MM.1S (cell line): ENCODE measurements around the gene SPINK9.
"Not testable (repeated sequence)": the region's sequence is repeated elsewhere in the genome, so short reads cannot be mapped to it uniquely, and the experiment has no call there.

Experiments
- DNase-seq: peaks from one replicate; pipeline ENCODE4 v3.0.0-alpha.2; 2015
- H2AFZ ChIP-seq: fragments of 300-600 bp; sonication (generic); 2 replicates; pipeline ENCODE4 v1.6.0; 2016; ENCODE audit warnings: antibody characterized with exemption, low read length
- H3F3A ChIP-seq: fragments of 300-600 bp; sonication (generic); 2 replicates; pipeline ENCODE4 v1.6.1; 2016; ENCODE audit warnings: mild to moderate bottlenecking, antibody characterized with exemption, low read length, moderate library complexity, mixed read lengths; ENCODE audit not compliant: insufficient read depth
- H3K27ac ChIP-seq: fragments of 300-600 bp; sonication (generic); 2 replicates; pipeline ENCODE4 v1.5.1; 2016; ENCODE audit warnings: mild to moderate bottlenecking, low read length
- H3K27me3 ChIP-seq: fragments of 300-600 bp; sonication (generic); replicated peaks from 2 replicates; pipeline ENCODE4 v1.6.0; 2016; ENCODE audit warnings: low read length; ENCODE audit not compliant: insufficient read depth
- H3K36me3 ChIP-seq: fragments of 300-600 bp; sonication (generic); replicated peaks from 2 replicates; pipeline ENCODE4 v1.6.1; 2016; ENCODE audit warnings: mild to moderate bottlenecking, low read length, mixed read lengths; ENCODE audit not compliant: insufficient read depth
- H3K4me1 ChIP-seq: fragments of 300-600 bp; sonication (generic); 2 replicates; pipeline ENCODE4 v1.6.1; 2016; ENCODE audit warnings: low read length, mixed read lengths
- H3K4me2 ChIP-seq: fragments of 300-600 bp; sonication (generic); 2 replicates; pipeline ENCODE4 v1.6.0; 2016; ENCODE audit warnings: low read depth, low read length
- H3K4me3 ChIP-seq: fragments of 300-600 bp; sonication (generic); 2 replicates; pipeline ENCODE4 v1.5.1; 2016; ENCODE audit warnings: low read length, mixed read lengths
- H3K79me2 ChIP-seq: fragments of 300-600 bp; sonication (generic); 2 replicates; pipeline ENCODE4 v1.6.1; 2016; ENCODE audit warnings: mixed run types, low read length, mixed read lengths
- H3K9ac ChIP-seq: fragments of 300-600 bp; sonication (generic); 2 replicates; pipeline ENCODE4 v1.6.1; 2016; ENCODE audit warnings: low read length, mixed read lengths
- H3K9me2 ChIP-seq: fragments of 300-600 bp; sonication (generic); replicated peaks from 2 replicates; pipeline ENCODE4 v1.6.1; 2016; ENCODE audit warnings: mild to moderate bottlenecking, low read length, mixed read lengths; ENCODE audit not compliant: insufficient read depth
- H3K9me3 ChIP-seq: fragments of 300-600 bp; sonication (generic); replicated peaks from 2 replicates; pipeline ENCODE4 v1.6.1; 2016; ENCODE audit warnings: mild to moderate bottlenecking, low read length, mixed read lengths; ENCODE audit not compliant: insufficient read depth
- H4K20me1 ChIP-seq: fragments of 300-600 bp; sonication (generic); 2 replicates; pipeline ENCODE4 v1.6.1; 2016; ENCODE audit warnings: mild to moderate bottlenecking, low read length, moderate library complexity, mixed read lengths; ENCODE audit not compliant: insufficient read depth
- EZH2 ChIP-seq: fragments of 300-600 bp; sonication (generic); optimal IDR thresholded peaks from 2 replicates; pipeline ENCODE3; 2017; ENCODE audit warnings: low read depth, mild to moderate bottlenecking, antibody characterized with exemption, low read length, mixed read lengths
- EZH2phosphoT487 ChIP-seq: fragments of 300-600 bp; sonication (generic); IDR thresholded peaks from 2 replicates; pipeline ENCODE4 v1.6.1; 2018; ENCODE audit warnings: antibody characterized with exemption, low read length
- TF ChIP-seq, protein P1 (sequence below): fragments of 300-600 bp; sonication (generic); IDR thresholded peaks from 2 replicates; pipeline ENCODE4 v1.5.1; 2016; ENCODE audit warnings: antibody characterized with exemption, low read length, mixed read lengths

SPINK9 gene

DNA sequence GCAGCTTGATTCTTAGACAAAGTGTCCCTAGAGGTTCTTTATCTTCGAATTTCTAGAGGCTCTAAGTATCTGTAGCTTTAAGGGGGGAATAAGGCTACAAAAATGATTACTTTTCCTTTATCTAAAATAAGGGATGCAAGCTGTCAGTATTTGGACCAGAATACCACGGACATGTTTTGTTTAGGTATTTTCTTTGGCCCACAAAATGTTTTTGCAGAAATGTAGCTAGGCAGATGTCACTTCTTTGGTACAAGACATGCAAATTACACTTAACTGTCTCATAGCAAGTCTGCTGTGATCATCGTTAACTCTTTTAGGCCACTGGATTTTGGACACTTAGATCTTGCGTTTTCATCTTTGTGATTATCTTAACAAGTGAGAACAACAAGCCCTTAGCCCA is 20.6 kb upstream of the SPINK9 start:
- no peaks in the 10 kb centered on the region for H3K27me3 ChIP-seq
- H4K20me1 ChIP-seq, result no peaks in the 10 kb centered on the region
- H3K4me1 ChIP-seq, result no peaks in the 10 kb centered on the region
- H3K79me2 ChIP-seq, result no peaks in the 10 kb centered on the region
- H3K36me3 ChIP-seq, result no peaks in the 10 kb centered on the region
- H2AFZ ChIP-seq, result no peak overlapping the region
- no peak overlapping the region for H3K9ac ChIP-seq
- no peaks in the 10 kb centered on the region for H3K9me3 ChIP-seq
- H3F3A ChIP-seq, result no peaks in the 10 kb centered on the region
- H3K4me2 ChIP-seq, result no peak overlapping the region
- H3K9me2 ChIP-seq, result no peaks in the 10 kb centered on the region
- no peak overlapping the region for H3K27ac ChIP-seq
- DNase-seq, result no peak
- no peak overlapping the region for H3K4me3 ChIP-seq
- TF ChIP-seq, protein P1, sequence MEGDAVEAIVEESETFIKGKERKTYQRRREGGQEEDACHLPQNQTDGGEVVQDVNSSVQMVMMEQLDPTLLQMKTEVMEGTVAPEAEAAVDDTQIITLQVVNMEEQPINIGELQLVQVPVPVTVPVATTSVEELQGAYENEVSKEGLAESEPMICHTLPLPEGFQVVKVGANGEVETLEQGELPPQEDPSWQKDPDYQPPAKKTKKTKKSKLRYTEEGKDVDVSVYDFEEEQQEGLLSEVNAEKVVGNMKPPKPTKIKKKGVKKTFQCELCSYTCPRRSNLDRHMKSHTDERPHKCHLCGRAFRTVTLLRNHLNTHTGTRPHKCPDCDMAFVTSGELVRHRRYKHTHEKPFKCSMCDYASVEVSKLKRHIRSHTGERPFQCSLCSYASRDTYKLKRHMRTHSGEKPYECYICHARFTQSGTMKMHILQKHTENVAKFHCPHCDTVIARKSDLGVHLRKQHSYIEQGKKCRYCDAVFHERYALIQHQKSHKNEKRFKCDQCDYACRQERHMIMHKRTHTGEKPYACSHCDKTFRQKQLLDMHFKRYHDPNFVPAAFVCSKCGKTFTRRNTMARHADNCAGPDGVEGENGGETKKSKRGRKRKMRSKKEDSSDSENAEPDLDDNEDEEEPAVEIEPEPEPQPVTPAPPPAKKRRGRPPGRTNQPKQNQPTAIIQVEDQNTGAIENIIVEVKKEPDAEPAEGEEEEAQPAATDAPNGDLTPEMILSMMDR, result no peak

DNA sequence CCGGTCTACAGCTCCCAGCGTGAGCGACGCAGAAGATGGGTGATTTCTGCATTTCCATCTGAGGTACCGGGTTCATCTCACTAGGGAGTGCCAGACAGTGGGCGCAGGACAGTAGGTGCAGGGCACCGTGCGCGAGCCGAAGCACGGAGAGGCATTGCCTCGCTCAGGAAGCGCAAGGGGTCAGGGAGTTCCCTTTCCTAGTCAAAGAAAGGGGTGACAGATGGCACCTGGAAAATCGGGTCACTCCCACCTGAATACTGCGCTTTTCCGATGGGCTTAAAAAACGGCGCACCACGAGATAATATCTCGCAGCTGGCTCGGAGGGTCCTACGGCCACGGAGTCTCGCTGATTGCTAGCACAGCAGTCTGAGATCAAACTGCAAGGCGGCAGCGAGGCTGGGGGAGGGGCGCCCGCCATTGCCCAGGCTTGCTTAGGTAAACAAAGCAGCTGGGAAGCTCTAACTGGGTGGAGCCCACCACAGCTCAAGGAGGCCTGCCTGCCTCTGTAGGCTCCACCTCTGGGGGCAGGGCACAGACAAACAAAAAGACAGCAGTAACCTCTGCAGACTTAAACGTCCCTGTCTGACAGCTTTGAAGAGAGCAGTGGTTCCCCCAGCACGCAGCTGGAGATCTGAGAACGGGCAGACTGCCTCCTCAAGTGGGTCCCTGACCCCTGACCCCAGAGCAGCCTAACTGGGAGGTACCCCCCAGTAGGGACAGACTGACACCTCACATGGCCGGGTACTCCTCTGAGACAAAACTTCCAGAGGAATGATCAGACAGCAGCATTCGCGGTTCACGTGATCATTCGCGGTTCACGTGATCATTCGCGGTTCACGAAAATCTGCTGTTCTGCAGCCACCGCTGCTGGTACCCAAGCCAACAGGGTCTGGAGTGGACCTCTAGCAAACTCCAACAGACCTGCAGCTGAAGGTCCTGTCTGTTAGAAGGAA is 15.1 kb upstream of the SPINK9 start:
- DNase-seq, result not testable (repeated sequence)

DNA sequence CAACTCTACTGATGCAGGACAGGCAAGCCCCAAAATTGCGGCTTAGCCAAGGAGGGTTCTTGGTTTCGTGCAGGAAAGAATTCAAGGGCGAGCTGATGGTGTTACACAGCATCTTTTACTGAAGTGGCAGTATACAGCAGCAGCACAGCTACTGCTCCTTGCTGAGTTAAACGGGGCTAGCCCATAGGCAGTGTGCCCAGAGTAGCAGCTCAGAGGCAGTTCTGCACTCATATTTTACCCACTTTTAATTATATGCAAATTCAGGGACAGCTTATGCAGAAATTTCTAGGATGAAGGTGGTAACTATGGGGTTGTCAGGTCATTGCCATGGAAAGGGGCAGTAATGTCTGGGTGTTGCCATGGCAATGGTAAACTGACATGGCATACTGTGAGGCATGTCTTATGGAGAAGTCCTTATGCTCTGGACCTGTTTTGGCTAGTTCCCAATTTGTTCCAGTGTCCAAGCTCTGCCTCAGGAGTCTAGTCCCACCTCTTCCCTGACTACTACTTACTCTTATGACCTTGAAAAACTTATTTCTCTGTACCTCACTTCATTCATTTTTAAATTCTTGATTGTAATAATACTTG is 2.0 kb upstream of the SPINK9 start:
- no peak overlapping the region for H2AFZ ChIP-seq
- no peaks in the 10 kb centered on the region for H3F3A ChIP-seq
- no peaks in the 10 kb centered on the region for H4K20me1 ChIP-seq
- no peak overlapping the region for H3K9ac ChIP-seq
- H3K9me2 ChIP-seq, result no peaks in the 10 kb centered on the region
- TF ChIP-seq, protein P1, result no peak
- TF ChIP-seq EZH2phosphoT487 (no peak), EZH2 (no peak)
- no peak overlapping the region for H3K4me3 ChIP-seq
- H3K36me3 ChIP-seq, result no peaks in the 10 kb centered on the region
- H3K27me3 ChIP-seq, result no peaks in the 10 kb centered on the region
- H3K27ac ChIP-seq, result no peak overlapping the region
- DNase-seq, result no peak
- peaks cover 7% of the 10 kb centered on the region; the same call in 1 of the 2 replicates for H3K4me1 ChIP-seq
- H3K9me3 ChIP-seq, result no peaks in the 10 kb centered on the region
- no peak overlapping the region for H3K4me2 ChIP-seq
- H3K79me2 ChIP-seq, result no peaks in the 10 kb centered on the region

More for the DNA sequence above, 15.1 kb upstream of the SPINK9 start:
- not testable (repeated sequence) for H3K27ac ChIP-seq, H3K4me1 ChIP-seq, H3K36me3 ChIP-seq, H3K4me3 ChIP-seq, H3K27me3 ChIP-seq, H3K9me2 ChIP-seq, H4K20me1 ChIP-seq, H3K9ac ChIP-seq, H2AFZ ChIP-seq, H3K9me3 ChIP-seq, H3K79me2 ChIP-seq, H3K4me2 ChIP-seq, H3F3A ChIP-seq
